Right lobe of liver (tissue), 4 donors: ENCODE measurements around the gene RRP1.

ENCODE experiments used
- CTCF ChIP-seq, 4 donors: fragments of 200-600 bp in 3 of 4; fragments of 450-650 bp in 1 of 4; IDR thresholded peaks; one replicate each; pipeline versions ENCODE4 v1.5.1 to v1.8.0; 2016 to 2022; ENCODE audit warnings: antibody characterized with exemption in 4 of 4, mild to moderate bottlenecking in 2 of 4
- POLR2A ChIP-seq: fragments of 450-650 bp; IDR thresholded peaks from one replicate; pipeline ENCODE4 v1.6.1; 2017; ENCODE audit warnings: antibody characterized with exemption, mild to moderate bottlenecking
- donor health status: DM: no; HTN: no; CAD: no.
- donor health status: DM: no; HTN: no; CAD: no.
- donor health status: DM: no; HTN: yes; CAD: no.

GRCh38 chr21:43743947-43744346 lies 45.4 kb upstream of the RRP1 start:
- TF ChIP-seq POLR2A (no peak), CTCF (IDR thresholded peaks at IDR 0.05) (no peak)
